Activated T-cell treated with anti-CD3 and anti-CD28 coated beads for 1 hour (primary cell): ENCODE measurements around the gene MIAT.
"Not testable (repeated sequence)": the region's sequence is repeated elsewhere in the genome, so short reads cannot be mapped to it uniquely, and the experiment has no call there.

ENCODE experiments used
- DNase-seq: peaks from one replicate; pipeline ENCODE4 v3.0.0-alpha.2; 2020; ENCODE audit warnings: low read depth

Gene MIAT

GRCh38 chr22:26656891-26657851 lies at the start of gene MIAT:
Gene MIAT (plus strand): TSS chr22:26657588.
- peak; percentile 59 for DNase-seq

GRCh38 chr22:26608129-26608528 lies 49.3 kb upstream of the MIAT start:
- DNase-seq, result no peak

DNA sequence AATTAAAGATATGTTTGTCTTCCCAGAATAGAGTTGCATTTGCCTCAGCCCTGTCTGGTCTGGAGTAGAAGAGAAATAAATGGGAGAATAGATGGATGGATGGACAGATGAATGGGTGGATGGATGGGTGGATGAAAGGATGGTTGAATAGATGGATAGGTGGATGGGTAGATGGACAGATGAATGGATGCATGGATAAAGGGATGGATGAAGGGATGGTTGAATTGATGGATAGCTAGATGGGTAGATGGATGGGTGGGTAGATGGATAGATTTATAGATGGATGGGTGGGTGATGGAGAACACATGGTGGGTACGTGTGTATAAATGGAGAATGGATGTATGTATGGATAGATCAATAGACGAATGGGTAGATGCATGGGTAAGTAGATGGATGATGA lies 48.1 kb upstream of the MIAT start:
- DNase-seq, result no peak

DNA sequence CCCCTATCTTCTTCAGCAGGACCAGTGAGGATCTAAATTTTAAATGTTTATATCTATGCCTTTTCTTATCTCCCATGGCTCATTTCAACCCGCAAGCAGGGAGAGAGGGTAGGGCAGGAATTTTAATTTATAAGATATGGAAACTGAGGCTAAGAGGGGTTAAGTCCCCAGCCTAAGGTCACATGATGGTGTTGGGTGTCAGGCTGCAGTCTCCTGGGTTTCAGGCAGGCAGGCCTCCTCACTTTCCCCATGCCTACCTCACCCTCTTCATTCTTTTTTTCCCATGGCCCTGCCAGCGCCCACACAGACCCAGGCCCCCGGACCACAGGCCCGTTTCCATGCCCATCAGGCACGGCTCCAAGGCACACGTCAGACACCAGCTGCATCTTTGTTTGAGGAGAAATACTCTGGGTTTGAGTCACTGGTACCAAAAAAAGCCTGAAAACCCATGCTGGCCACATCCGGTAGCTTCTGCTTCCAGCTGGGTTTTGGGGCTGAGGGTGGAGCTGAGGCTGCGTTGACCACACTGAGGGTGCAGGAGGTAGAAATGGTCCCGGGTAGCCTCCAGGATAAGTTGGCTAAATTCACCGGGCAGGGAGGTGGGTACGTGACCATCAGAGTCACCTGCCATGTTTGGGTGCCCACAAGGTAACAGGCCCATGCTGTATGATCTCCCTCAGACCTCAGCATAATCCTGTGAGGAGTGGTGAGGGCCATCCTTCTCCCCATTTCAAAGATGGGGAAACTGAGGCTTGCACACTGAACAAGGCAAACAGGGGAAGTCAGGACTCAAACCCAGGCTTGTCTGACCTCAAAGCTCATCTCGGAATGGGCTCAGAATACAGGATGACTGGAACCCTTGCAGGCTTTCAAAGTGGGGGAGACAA lies 47.1 kb upstream of the MIAT start:
- DNase-seq, result no peak

DNA sequence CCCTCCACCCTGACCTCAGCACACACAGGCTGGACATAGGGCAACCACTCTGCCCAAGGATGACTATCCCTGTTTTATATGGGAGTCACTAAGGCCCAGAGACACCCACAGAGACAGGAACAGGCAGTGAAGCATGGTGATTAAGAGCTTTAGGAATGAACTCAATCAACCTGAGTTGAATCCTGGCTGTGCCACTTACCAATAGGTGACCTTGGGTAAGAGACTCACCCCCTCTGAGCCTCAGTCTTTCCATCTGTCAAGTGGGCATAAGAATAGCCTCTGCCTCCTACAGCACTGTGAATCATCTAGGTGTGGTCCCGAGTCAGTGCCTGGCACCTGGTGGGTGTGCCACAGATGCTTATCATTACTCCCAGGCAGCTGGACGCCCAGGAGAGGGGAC lies 46.4 kb upstream of the MIAT start:
- no peak for DNase-seq

GRCh38 chr22:26612652-26613051 lies 44.7 kb upstream of the MIAT start:
- DNase-seq, result no peak

- not testable (repeated sequence) for DNase-seq
Measured at GRCh38 chr22:26613753-26614152, 43.6 kb upstream of the MIAT start.

GRCh38 chr22:26614322-26614721 lies 43.1 kb upstream of the MIAT start:
- no peak for DNase-seq

DNA sequence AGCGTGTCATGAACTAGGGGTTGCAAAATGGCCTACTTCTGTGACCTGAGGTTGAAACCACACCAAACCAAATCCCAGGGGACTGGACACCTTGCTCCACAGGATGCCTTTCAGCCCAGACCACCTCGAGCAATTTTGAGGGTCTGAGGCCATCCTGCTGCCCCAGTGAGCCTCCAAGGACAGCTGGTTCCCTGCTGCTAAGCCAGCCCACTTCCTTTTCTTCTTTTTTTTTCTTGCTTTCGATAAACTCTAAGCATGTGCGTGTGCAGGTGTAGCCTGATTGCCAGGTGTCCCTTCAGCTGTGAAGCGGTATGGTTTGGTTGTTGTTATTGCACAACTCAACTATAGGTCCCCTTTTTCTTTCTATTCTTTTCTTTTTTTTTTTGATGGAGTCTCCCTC lies 42.2 kb upstream of the MIAT start:
- DNase-seq, result no peak

GRCh38 chr22:26615830-26616435 lies 41.5 kb upstream of the MIAT start:
- no peak for DNase-seq

DNA sequence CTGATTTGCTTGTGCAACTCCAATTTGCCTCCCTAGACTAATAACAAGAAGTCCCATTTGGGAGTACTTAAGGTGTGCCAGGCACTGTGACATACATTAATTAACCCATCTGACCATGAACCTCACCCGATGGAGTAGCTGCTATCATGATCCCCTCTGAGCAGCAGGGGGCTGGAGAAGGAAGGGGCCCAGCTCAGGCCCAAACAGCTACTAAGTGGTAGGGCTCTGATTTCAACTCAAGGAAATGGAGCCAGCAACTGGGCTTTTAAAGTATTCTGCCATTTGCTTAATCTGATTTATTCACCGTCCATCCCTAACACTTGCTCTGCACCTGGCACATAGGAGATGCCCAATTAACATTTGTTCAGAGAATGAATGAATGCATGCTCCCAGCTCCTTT lies 40.7 kb upstream of the MIAT start:
- no peak for DNase-seq

DNA sequence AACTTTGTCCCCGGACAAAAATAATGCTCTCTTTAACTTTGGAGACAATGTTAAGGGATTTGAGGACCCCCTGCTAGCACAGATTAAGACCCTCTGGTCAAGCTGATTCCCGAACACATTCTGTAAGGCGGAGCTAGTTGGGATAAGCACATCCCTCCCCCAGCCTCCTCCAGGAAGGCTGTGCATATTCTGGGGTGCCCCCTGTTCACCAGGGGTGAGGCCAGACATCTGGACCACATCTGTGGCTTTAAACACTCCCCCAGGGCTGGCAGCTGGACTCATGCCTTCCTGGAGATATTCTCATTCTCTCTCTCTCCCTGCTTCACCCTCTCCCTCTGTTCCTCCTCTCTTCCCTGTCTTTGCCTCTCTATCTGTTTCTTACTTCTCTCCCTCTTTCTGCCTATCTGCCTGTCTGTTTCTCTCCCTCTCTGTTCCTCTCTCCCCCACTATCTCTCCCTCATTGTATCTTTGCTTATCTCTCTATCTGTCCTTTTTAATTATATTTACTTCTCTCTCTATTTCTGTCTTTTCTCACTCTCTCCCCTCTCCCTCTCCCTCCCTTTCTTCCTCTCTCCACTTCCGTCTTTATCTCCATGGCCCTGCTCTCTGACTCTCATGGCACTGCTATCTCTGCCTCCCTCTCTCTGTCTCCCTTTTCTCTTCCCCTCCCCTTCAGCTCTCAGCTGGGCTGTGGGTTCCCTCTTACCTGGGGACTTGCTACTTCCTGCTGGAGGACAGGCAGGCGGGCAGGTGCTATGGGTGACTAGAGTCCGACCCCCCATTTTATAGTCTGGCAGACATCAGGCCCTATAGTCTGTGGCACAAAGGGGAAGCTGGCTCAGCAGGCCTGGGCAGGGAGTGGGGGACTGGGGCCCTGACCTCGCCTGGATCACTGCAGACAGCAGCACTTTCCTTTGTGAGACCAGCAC lies 39.9 kb upstream of the MIAT start, which contains the start of gene CRYBB1:
CRYBB1 (minus strand) TSS at position 757 of the 929 bp plus-strand sequence. CDS start 1,708 bp downstream, outside the sequence.
- DNase-seq, result no peak

- no peak for DNase-seq
Measured at GRCh38 chr22:26618455-26618854, 38.9 kb upstream of the MIAT start.

GRCh38 chr22:26619510-26619909 lies 37.9 kb upstream of the MIAT start:
- DNase-seq, result no peak

- no peak for DNase-seq
Measured at GRCh38 chr22:26620197-26620596, 37.2 kb upstream of the MIAT start.

GRCh38 chr22:26621663-26622062 lies 35.7 kb upstream of the MIAT start, which contains the start of gene CRYBA4:
Gene CRYBA4 (plus strand): TSS chr22:26621963. CDS start chr22:26622597, 634 bp downstream.
- no peak for DNase-seq

GRCh38 chr22:26623984-26624383 lies 33.4 kb upstream of the MIAT start:
- DNase-seq, result no peak

DNA sequence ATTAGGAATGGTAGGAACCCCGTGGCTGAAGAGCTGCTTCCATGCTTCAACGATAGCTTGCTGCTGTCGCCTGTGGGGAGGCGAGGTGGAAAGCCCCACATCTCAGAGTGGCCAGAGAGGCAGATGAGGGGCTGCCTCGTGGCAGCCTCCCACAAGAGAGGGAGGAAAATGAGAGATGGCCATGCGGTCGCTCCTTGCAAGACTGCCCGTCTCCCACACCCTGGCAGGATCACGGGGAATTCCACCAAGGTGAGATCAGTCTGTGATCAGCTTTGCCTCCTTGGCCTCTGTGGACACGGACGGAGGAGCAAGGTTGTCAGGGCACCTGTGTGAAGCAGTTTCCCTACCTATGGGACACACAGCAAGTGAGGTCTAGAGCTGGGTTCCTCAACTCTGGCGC lies 32.6 kb upstream of the MIAT start:
- DNase-seq, result no peak

- DNase-seq, result no peak
Measured at GRCh38 chr22:26629988-26630761, 27.2 kb upstream of the MIAT start.

- DNase-seq, result no peak
Measured at GRCh38 chr22:26631282-26631681, 26.1 kb upstream of the MIAT start.
